G401 (cell line): ENCODE results near the gene FBXL20. TPM values are rescaled to one million over a fixed set of nuclear protein-coding genes. Genes with fewer than 3 reads are reported as not detected.
A peak's percentile ranks its signal among the peaks of the same experiment; 100 is the strongest.
"Not testable (repeated sequence)": the region's sequence is repeated elsewhere in the genome, so short reads cannot be mapped to it uniquely, and the experiment has no call there.

Source experiments
- DNase-seq: peaks from one replicate; pipeline ENCODE4 v3.0.0-alpha.2; 2015; ENCODE audit warnings: low spot score
- in situ Hi-C: cut with HindIII; loops from 2 replicates; pipeline ENCODE4 v1.10.0; 2016; ENCODE audit warnings: low sequenced_read_pairs, mixed read lengths
- total RNA-seq: library from RNA; depleted of rRNA; stranded (reverse); fragments of >200 nt; shearing (Covaris generic); gene quantifications from 2 replicates; pipeline ENCODE4 v1.2.3, GENCODE V29; 2014

Gene FBXL20
- total RNA-seq, 1 experiment from 2014 or later = 11.0 TPM

GRCh38 chr17:39278246-39278645, 123.2 kb downstream of the FBXL20 start:
- in situ Hi-C loops, DNase-seq: not testable (repeated sequence)

- in situ Hi-C loops = no loop called here
- DNase-seq = no peak
Measured at GRCh38 chr17:39277110-39277509, 124.3 kb downstream of the FBXL20 start.

GRCh38 chr17:39276113-39276512, 125.3 kb downstream of the FBXL20 start:
- DNase-seq = no peak

GRCh38 chr17:39271546-39271945, 129.9 kb downstream of the FBXL20 start:
- no peak for DNase-seq
- in situ Hi-C loops = no loop called here

More at GRCh38 chr17:39276113-39276512, 125.3 kb downstream of the FBXL20 start:
- in situ Hi-C loops = no loop called here

- no peak for DNase-seq
- in situ Hi-C loops = no loop called here
Measured at GRCh38 chr17:39270923-39271322, 130.5 kb downstream of the FBXL20 start.

GRCh38 chr17:39264119-39264518, 137.3 kb downstream of the FBXL20 start:
- DNase-seq = peak; percentile 85
- in situ Hi-C loops = no loop called here

- in situ Hi-C loops = no loop called here
- DNase-seq = no peak
Measured at GRCh38 chr17:39261286-39261685, 140.1 kb downstream of the FBXL20 start.

GRCh38 chr17:39252788-39253460, 148.5 kb downstream of the FBXL20 start:
- no peak for DNase-seq
- in situ Hi-C loops = no loop called here

GRCh38 chr17:39251997-39252396, 149.4 kb downstream of the FBXL20 start:
- no peak for DNase-seq
- in situ Hi-C loops = no loop called here

GRCh38 chr17:39250076-39250475, 151.3 kb downstream of the FBXL20 start:
- in situ Hi-C loops, DNase-seq: not testable (repeated sequence)

GRCh38 chr17:39246274-39246673, 155.2 kb downstream of the FBXL20 start:
- DNase-seq = no peak
- in situ Hi-C loops = loop anchor here (10.0 kb wide), 1 partner anchor 129 kb away; no protein-coding TSS in a partner anchor

- in situ Hi-C loops = loop anchor here (10.0 kb wide), 1 partner anchor 130 kb away; no protein-coding TSS in a partner anchor
- peak; percentile 92 for DNase-seq
Measured at GRCh38 chr17:39244600-39245570, 156.5 kb downstream of the FBXL20 start.

GRCh38 chr17:39244016-39244599, 157.3 kb downstream of the FBXL20 start:
- in situ Hi-C loops = loop anchor here (10.0 kb wide), 1 partner anchor 131 kb away; no protein-coding TSS in a partner anchor
- no peak for DNase-seq

GRCh38 chr17:39243155-39243554, 158.3 kb downstream of the FBXL20 start:
- DNase-seq = no peak
- in situ Hi-C loops = loop anchor here (10.0 kb wide), 1 partner anchor 132 kb away; no protein-coding TSS in a partner anchor

- DNase-seq = no peak
- in situ Hi-C loops = loop anchor here (10.0 kb wide), 1 partner anchor 134 kb away; no protein-coding TSS in a partner anchor
Measured at GRCh38 chr17:39240631-39241030, 160.8 kb downstream of the FBXL20 start.

GRCh38 chr17:39239640-39240314, 161.6 kb downstream of the FBXL20 start:
- in situ Hi-C loops = loop anchor here (10.0 kb wide), 1 partner anchor 135 kb away; no protein-coding TSS in a partner anchor
- DNase-seq = no peak

GRCh38 chr17:39238311-39238972, 163.0 kb downstream of the FBXL20 start:
- in situ Hi-C loops = no loop called here
- DNase-seq = peak; percentile 56

GRCh38 chr17:39237586-39237985, 163.8 kb downstream of the FBXL20 start:
- in situ Hi-C loops = no loop called here

More at GRCh38 chr17:39237586-39237985, 163.8 kb downstream of the FBXL20 start:
- no peak for DNase-seq
